ENCODE measurements around the gene CD80. TPM values are rescaled to one million over a fixed set of nuclear protein-coding genes. Genes with fewer than 3 reads are reported as not detected.
"Not testable (repeated sequence)": the region's sequence is repeated elsewhere in the genome, so short reads cannot be mapped to it uniquely, and the experiment has no call there.

The CD80 gene
- total RNA-seq, 1 donor from 2014 or later, result 19.5 TPM

DNA sequence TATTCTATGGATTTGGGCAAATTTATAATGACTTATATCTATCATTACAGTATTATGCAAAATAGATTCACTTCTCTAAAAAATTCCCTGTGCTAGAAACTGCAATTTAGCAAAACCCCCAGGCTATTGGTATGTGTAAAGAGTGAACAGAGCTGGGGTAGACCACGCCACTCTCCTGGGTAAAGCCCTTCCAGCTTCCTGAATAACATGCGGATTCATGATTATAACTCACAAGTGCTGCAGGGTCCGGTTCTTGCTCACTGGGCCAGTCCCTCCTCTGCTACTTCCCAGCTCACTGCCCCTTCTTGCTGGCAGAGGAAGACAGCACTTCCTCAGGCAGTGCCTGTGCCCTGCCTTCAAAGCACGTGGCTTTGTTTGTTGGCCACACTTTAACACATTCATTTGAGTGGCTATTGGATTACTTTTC is 4.1 kb downstream of the CD80 start:
- Mint-ChIP-seq H3K4me3 (peak overlapping the region; percentile 79), H3K27ac (peak overlapping the region; percentile 47), H3K9me3 (no peaks in the 10 kb centered on the region), H3K27me3 (ENCODE audit: insufficient read depth) (peaks cover 3% of the 10 kb centered on the region), H3K4me1 (ENCODE audit: low read depth) (peaks cover 55% of the 10 kb centered on the region), H3K36me3 (ENCODE audit: low read depth) (peaks cover 33% of the 10 kb centered on the region)
- DNase-seq (ENCODE audit: low spot score), result no peak
- intact Hi-C loops (cut with micrococcal nuclease), result loop anchor here (5.0 kb wide), 3 partner anchors 258 to 673 kb away; partner anchors contain the start of gene TEX55

DNA sequence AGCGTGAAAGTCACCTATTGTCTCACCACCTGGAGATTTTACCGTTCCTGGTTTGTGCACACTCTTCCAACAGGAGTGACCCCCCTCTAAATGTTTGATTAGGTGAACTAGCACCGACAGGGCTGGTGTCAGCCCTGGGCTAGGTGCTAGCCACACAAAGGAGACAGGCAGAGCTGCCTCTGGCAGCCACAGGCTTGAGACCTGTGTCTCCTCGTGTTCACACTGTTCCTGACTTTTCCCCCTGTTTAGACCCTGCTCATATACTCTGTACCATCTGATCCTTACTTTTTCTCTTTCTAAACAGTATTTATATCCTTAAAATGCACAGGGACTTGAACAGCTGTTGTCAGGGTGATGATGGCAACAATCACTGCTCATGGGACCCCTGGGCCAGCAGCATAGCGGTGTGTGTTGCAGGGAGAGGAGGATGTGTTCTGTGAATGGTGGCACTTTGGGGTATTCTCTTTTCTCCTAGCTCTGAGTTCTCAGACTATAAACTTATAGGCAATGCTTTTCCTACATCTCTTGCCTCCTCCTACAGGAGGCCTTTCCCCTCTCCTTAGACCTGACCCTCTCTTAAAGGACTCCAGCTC is 5.5 kb downstream of the CD80 start:
- Mint-ChIP-seq H3K27me3 (ENCODE audit: insufficient read depth) (peaks cover 3% of the 10 kb centered on the region), H3K4me3 (no peak overlapping the region), H3K36me3 (ENCODE audit: low read depth) (peaks cover 36% of the 10 kb centered on the region), H3K27ac (no peak overlapping the region), H3K4me1 (ENCODE audit: low read depth) (peaks cover 41% of the 10 kb centered on the region), H3K9me3 (no peaks in the 10 kb centered on the region)
- intact Hi-C loops (cut with micrococcal nuclease), result no loop called here
- no peak for DNase-seq (ENCODE audit: low spot score)

DNA sequence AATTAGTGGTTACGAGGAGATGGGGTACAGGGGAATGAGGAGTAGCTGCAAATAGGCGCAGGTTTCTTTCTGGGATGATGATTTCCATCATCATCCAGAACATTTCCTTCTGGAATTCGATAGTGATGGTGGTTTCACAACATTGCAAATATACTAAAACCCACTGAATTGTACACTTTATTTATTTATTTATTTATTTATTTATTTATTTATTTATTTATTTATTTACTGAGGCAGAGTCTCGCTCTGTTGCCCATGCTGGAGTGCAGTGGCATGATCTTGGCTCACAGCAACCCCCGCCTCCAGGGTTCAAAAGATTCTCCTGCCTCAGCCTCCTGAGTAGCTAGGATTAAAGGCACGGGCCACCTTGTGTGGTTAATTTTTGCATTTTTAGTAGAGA is 6.5 kb downstream of the CD80 start:
- H3K27me3 Mint-ChIP-seq (ENCODE audit: insufficient read depth); intact Hi-C loops (cut with micrococcal nuclease); H3K27ac Mint-ChIP-seq; H3K9me3 Mint-ChIP-seq; H3K4me3 Mint-ChIP-seq; DNase-seq (ENCODE audit: low spot score): not testable (repeated sequence)
- Mint-ChIP-seq H3K36me3 (ENCODE audit: low read depth) (peaks cover 33% of the 10 kb centered on the region), H3K4me1 (ENCODE audit: low read depth) (peaks cover 36% of the 10 kb centered on the region)

DNA sequence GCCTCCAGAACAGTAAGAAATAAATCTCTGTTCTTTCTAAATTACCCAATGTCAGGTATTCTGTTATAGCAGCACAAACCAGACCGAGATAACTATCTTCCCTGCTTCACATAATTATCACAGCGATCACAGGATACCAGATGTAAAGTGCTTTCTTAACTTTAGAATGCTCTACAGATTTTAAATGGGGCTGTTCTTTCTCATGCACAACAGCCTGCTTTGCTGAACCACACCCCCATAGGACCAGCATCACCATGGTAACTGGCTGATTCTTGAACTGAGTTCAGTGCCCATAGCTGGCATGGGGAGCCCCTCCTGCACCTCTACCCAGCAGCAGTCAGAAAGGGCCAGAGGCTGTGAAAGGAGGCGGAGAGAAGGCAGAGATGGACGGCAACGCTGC is 7.8 kb downstream of the CD80 start:
- intact Hi-C loops (cut with micrococcal nuclease), result no loop called here
- H3K36me3 Mint-ChIP-seq (ENCODE audit: low read depth), result peaks cover 23% of the 10 kb centered on the region

DNA sequence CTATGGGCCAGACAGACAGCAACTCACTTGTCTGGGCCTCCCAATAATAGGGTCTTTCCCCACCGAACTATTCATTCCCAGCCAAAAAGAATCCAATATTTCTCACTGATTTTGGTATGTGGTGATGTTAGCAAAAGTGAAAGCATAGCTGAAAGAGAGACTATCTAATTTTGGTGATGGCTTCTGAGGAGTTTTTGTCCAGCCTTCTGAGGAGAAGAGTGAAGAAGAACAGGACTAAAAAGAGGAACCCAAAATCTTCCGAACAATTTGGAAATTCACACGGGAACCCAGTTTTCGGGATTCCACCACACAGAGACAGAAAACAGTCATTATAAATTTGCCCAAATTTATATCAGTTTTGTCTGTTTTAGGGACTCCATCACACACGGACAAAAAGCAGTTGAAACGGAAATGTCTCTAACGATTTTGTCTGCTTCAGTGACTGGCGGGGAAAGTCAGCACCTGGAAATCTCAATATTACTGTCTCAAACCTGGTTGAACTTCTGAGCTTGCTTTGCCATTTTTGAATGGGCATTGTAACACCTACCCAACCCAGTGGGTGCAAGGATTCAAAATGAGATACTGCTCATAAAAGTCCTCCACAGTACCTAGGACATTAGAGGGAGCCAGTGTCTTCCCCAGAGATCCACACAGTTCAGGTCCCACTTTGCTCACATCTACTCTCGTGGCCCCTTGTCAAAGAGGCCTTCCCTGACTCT is 9.1 kb downstream of the CD80 start:
- no peak overlapping the region for H3K27ac Mint-ChIP-seq

More for the DNA sequence above, 7.8 kb downstream of the CD80 start:
- H3K4me1 Mint-ChIP-seq (ENCODE audit: low read depth), result peaks cover 22% of the 10 kb centered on the region
- no peak overlapping the region for H3K27ac Mint-ChIP-seq
- H3K27me3 Mint-ChIP-seq (ENCODE audit: insufficient read depth), result peaks cover 3% of the 10 kb centered on the region
- no peaks in the 10 kb centered on the region for H3K9me3 Mint-ChIP-seq
- no peak for DNase-seq (ENCODE audit: low spot score)
- no peak overlapping the region for H3K4me3 Mint-ChIP-seq

DNA sequence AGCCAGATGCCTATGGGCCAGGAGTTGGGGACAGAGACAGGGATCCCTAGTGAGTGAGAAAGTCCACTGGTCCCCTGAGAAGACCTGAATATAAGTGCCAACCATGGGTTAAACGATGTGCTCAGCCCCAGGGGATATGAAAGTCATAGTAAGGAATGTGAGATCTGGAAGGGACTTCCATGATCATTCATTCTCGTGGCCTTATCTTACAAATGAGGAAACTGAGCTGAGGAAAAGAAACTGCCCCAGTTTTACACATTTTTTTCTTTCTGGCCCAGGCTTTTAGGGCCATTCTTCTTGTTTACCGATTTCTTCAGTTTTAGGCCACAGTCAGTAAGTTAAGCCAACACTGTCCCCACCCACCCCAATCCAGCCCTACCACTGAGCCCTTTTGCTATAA is 11.1 kb downstream of the CD80 start:
- no peaks in the 10 kb centered on the region for H3K9me3 Mint-ChIP-seq
- H3K27ac Mint-ChIP-seq, result no peak overlapping the region
- H3K36me3 Mint-ChIP-seq (ENCODE audit: low read depth), result peaks cover 22% of the 10 kb centered on the region
- no peaks in the 10 kb centered on the region for H3K4me1 Mint-ChIP-seq (ENCODE audit: low read depth)
- intact Hi-C loops (cut with micrococcal nuclease), result no loop called here
- no peak for DNase-seq (ENCODE audit: low spot score)
- H3K27me3 Mint-ChIP-seq (ENCODE audit: insufficient read depth), result no peaks in the 10 kb centered on the region
- no peak overlapping the region for H3K4me3 Mint-ChIP-seq

More for the DNA sequence above, 9.1 kb downstream of the CD80 start:
- intact Hi-C loops (cut with micrococcal nuclease), result no loop called here
- Mint-ChIP-seq H3K4me1 (ENCODE audit: low read depth) (peaks cover 10% of the 10 kb centered on the region), H3K36me3 (ENCODE audit: low read depth) (peaks cover 16% of the 10 kb centered on the region), H3K4me3 (no peak overlapping the region), H3K9me3 (no peaks in the 10 kb centered on the region), H3K27me3 (ENCODE audit: insufficient read depth) (no peaks in the 10 kb centered on the region)
- no peak for DNase-seq (ENCODE audit: low spot score)

DNA sequence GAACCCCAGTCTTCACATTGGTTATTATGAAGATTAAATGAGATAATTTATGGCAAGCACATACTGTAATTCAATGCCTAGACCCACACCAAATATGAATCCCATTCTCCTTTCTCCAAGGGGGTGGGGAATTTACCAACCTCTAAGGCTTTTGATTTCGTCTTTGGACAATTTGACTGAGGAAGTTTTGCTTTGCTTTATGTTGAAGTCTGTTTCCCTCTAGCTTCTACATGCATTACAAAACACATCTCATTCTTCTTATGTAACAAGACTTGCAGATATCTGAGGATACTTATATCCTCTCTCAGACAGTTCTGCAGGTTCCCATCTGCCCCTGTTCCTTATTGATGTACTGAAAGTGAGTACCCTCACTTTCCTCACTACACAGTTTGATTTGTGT is 12.2 kb downstream of the CD80 start:
- no peak overlapping the region for H3K27ac Mint-ChIP-seq
- no peak overlapping the region for H3K4me3 Mint-ChIP-seq
- H3K9me3 Mint-ChIP-seq, result no peaks in the 10 kb centered on the region
- no peaks in the 10 kb centered on the region for H3K4me1 Mint-ChIP-seq (ENCODE audit: low read depth)
- peaks cover 25% of the 10 kb centered on the region for H3K36me3 Mint-ChIP-seq (ENCODE audit: low read depth)
- H3K27me3 Mint-ChIP-seq (ENCODE audit: insufficient read depth), result no peaks in the 10 kb centered on the region
- intact Hi-C loops (cut with micrococcal nuclease), result no loop called here
- DNase-seq (ENCODE audit: low spot score), result no peak

DNA sequence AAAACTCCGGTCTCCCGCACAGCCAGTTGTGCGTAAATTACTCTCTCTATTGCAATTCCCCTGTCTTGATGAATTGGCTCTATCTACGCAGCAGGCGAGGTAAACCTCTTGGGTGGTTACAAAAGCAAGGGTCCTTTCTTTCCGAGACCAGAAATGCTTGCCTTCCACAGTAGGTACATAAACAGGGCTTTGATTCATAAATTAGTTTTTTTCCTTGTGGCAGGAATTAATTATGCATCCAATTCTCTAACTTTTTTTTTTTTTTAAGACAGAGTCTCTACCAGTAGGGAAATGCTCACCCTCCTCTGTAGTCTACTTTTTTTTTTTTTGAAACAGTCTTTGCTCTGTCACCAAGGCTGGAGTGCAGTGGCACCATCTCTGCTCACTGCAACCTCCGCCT is 16.3 kb downstream of the CD80 start:
- H3K36me3 Mint-ChIP-seq (ENCODE audit: low read depth), result peaks cover 20% of the 10 kb centered on the region
- peaks cover 7% of the 10 kb centered on the region for H3K4me1 Mint-ChIP-seq (ENCODE audit: low read depth)
- intact Hi-C loops (cut with micrococcal nuclease), result no loop called here
- no peaks in the 10 kb centered on the region for H3K27me3 Mint-ChIP-seq (ENCODE audit: insufficient read depth)
- no peak overlapping the region for H3K27ac Mint-ChIP-seq
- no peak overlapping the region for H3K4me3 Mint-ChIP-seq
- DNase-seq (ENCODE audit: low spot score), result no peak
- no peaks in the 10 kb centered on the region for H3K9me3 Mint-ChIP-seq

DNA sequence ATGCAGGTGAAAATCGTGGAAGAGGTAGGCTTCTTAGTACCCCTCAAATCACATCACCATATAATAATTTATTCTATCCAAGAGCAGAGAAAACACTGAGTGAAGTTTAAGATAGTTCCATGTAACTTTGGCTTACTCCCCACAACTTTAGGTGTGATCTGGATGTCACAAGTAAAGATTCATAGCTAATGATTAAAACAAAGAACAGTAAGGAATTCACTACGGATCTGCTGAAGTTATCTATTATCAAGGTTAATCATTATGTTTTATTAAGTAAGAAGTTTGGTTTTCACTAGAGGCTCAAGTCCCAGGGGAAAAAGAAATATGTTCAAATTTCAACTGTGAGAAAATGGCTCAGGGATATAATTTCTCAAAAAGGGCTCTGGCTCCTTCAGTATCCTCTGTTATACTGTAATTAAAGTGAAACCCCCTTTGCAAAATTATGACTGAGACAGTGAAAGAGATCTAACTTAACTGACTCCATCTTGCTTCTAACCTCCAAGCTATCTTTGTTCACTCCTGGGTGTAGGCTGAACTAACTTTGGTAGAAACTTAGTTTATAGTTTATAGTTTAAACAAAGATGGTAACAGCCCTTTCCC is 17.1 kb downstream of the CD80 start:
- no peak overlapping the region for H3K4me3 Mint-ChIP-seq
- peaks cover 7% of the 10 kb centered on the region for H3K4me1 Mint-ChIP-seq (ENCODE audit: low read depth)
- H3K36me3 Mint-ChIP-seq (ENCODE audit: low read depth), result peaks cover 20% of the 10 kb centered on the region
- H3K9me3 Mint-ChIP-seq, result no peaks in the 10 kb centered on the region
- DNase-seq (ENCODE audit: low spot score), result no peak
- intact Hi-C loops (cut with micrococcal nuclease), result no loop called here
- H3K27me3 Mint-ChIP-seq (ENCODE audit: insufficient read depth), result no peaks in the 10 kb centered on the region
- H3K27ac Mint-ChIP-seq, result no peak overlapping the region

DNA sequence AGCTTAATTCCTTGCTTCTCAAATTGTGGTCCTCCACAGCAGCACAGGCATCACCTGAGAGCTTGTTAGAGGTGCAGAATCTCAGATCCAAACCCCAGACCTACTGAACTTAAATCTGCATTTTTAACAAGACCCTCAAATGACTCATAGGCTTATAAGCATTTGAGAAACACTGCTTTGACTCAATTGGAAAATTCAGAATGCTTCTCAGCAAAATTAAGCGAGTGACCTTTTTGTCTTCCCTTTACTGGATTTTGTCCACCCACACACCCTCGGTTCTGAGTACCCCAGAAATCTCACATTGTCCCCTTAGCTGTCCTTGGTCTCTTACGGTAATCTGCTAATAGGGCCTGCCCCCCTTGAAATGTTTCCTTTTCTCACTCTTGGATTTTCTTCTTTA is 17.9 kb downstream of the CD80 start:
- no peak overlapping the region for H3K27ac Mint-ChIP-seq

DNA sequence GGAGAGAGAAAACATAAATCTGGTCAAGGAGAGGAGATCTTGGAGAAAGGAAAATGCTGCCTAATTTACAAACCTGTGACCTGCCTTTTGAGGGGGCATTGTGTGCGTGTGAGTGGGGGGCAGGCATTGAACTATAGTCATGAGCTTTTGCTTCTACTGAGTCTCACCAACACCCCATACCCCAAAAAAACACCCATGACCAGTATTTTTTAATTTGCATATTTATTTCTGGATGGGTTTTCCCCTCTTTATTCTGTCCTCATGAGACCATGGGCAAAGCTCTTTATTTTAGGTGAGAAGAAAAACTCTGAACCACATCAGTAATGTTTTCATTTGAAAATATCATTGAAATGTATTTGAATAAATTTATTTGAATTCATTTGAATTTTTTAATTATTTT is 20.6 kb downstream of the CD80 start:
- H3K27ac Mint-ChIP-seq, result no peak overlapping the region
- intact Hi-C loops (cut with micrococcal nuclease), result no loop called here

More for the DNA sequence above, 17.9 kb downstream of the CD80 start:
- H3K4me1 Mint-ChIP-seq (ENCODE audit: low read depth), result peaks cover 7% of the 10 kb centered on the region
- peaks cover 20% of the 10 kb centered on the region for H3K36me3 Mint-ChIP-seq (ENCODE audit: low read depth)
- no peaks in the 10 kb centered on the region for H3K9me3 Mint-ChIP-seq
- H3K27me3 Mint-ChIP-seq (ENCODE audit: insufficient read depth), result no peaks in the 10 kb centered on the region
- no peak for DNase-seq (ENCODE audit: low spot score)
- intact Hi-C loops (cut with micrococcal nuclease), result no loop called here
- no peak overlapping the region for H3K4me3 Mint-ChIP-seq

DNA sequence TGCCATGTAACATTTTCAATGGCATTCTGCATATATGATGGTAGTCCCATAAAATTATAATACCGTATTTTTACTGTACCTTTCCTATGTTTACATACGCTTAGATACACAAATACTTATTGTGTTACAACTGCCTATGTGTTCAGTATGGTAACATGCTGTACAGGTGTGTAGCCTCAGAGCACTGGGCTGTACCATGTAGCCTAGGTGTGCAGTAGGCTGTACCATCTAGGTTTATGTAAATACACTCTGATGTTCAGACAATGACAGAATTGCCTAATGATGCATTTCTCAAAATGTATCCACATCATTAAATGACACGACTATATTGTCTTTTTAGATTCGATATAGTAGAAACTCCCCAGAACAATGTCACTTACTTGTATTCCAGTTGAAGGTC is 22.7 kb downstream of the CD80 start:
- Mint-ChIP-seq H3K27ac (no peak overlapping the region), H3K27me3 (ENCODE audit: insufficient read depth) (no peaks in the 10 kb centered on the region), H3K4me3 (no peak overlapping the region), H3K4me1 (ENCODE audit: low read depth) (peaks cover 4% of the 10 kb centered on the region), H3K9me3 (no peaks in the 10 kb centered on the region), H3K36me3 (ENCODE audit: low read depth) (peaks cover 12% of the 10 kb centered on the region)
- DNase-seq (ENCODE audit: low spot score), result no peak
- intact Hi-C loops (cut with micrococcal nuclease), result no loop called here

More for the DNA sequence above, 20.6 kb downstream of the CD80 start:
- H3K36me3 Mint-ChIP-seq (ENCODE audit: low read depth), result peaks cover 11% of the 10 kb centered on the region
- H3K4me1 Mint-ChIP-seq (ENCODE audit: low read depth), result peaks cover 7% of the 10 kb centered on the region
- no peak for DNase-seq (ENCODE audit: low spot score)
- H3K27me3 Mint-ChIP-seq (ENCODE audit: insufficient read depth), result no peaks in the 10 kb centered on the region
- H3K4me3 Mint-ChIP-seq, result no peak overlapping the region
- H3K9me3 Mint-ChIP-seq, result no peaks in the 10 kb centered on the region

DNA sequence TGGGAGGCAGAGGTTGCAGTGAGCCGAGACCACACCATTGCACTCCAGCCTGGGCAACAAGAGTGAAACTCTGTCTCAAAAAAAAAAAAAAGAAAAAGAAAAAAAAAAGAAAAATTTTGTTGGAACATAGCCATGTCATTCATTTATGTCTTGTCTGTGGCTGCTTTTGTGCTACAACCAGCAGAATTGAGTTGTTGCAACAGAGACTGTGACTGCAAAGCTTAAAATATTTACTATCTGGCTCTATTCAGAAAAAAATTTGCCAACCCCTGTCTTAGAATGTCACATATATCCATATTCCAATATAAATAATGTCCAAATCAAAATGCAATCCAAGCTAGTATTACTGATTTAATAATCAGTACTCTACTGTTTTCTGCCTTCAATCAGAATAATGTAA is 25.1 kb downstream of the CD80 start:
- Mint-ChIP-seq H3K36me3 (ENCODE audit: low read depth) (peaks cover 29% of the 10 kb centered on the region), H3K4me1 (ENCODE audit: low read depth) (no peaks in the 10 kb centered on the region), H3K27me3 (ENCODE audit: insufficient read depth) (no peaks in the 10 kb centered on the region), H3K4me3 (no peak overlapping the region), H3K27ac (no peak overlapping the region), H3K9me3 (no peaks in the 10 kb centered on the region)
- intact Hi-C loops (cut with micrococcal nuclease), result no loop called here
- DNase-seq (ENCODE audit: low spot score), result no peak
